Neural cell (in vitro differentiated cells): ENCODE results near the gene TEDC1. TPM values are rescaled to one million over a fixed set of nuclear protein-coding genes. Genes with fewer than 3 reads are reported as not detected.

Experiments used
- H2AFZ ChIP-seq: fragments of 200-600, 300-800 bp; sonication (generic), shearing (Covaris generic); 2 replicates; pipeline ENCODE4 v1.6.0; 2014; ENCODE audit warnings: low read depth, mild to moderate bottlenecking, antibody characterized with exemption, low read length, moderate library complexity
- H3F3A ChIP-seq: fragments of 200-600 bp; shearing (Covaris generic); 2 replicates; pipeline ENCODE4 v1.6.1; 2016; ENCODE audit warnings: mild to moderate bottlenecking, moderate library complexity, mixed read lengths, antibody characterized with exemption, low read length; ENCODE audit not compliant: insufficient read depth, poor library complexity, severe bottlenecking
- H3K27ac ChIP-seq: fragments of 200-600, 300-800 bp; sonication (generic), shearing (Covaris generic); 2 replicates; pipeline ENCODE4 v1.5.1; 2014; ENCODE audit warnings: mild to moderate bottlenecking, low read length, moderate library complexity
- H3K27me3 ChIP-seq: fragments of 300-800, 200-600 bp; sonication (generic), shearing (Covaris generic); 2 replicates; pipeline ENCODE4 v1.6.0; 2014; ENCODE audit warnings: mild to moderate bottlenecking, low read depth, low read length, moderate library complexity; ENCODE audit not compliant: insufficient read depth
- H3K36me3 ChIP-seq: fragments of 300-800, 200-600 bp; sonication (generic), shearing (Covaris generic); 2 replicates; pipeline ENCODE4 v1.5.1; 2014; ENCODE audit warnings: mild to moderate bottlenecking, antibody characterized with exemption, low read length, moderate library complexity; ENCODE audit not compliant: insufficient read depth
- H3K4me2 ChIP-seq: fragments of 300-800, 200-600 bp; sonication (generic), shearing (Covaris generic); 2 replicates; pipeline ENCODE4 v1.6.0; 2014; ENCODE audit warnings: mild to moderate bottlenecking, low read length
- H3K4me3 ChIP-seq: fragments of 300-800, 200-600 bp; sonication (generic), shearing (Covaris generic); 2 replicates; pipeline ENCODE4 v1.5.1; 2014; ENCODE audit warnings: mild to moderate bottlenecking, low read length, moderate library complexity
- H3K79me2 ChIP-seq: fragments of 200-600 bp; shearing (Covaris generic); replicated peaks from 2 replicates; pipeline ENCODE4 v1.6.0; 2014; ENCODE audit warnings: mild to moderate bottlenecking, low read length, moderate library complexity; ENCODE audit not compliant: insufficient read depth
- H3K9ac ChIP-seq: fragments of 300-800, 200-600 bp; sonication (generic), shearing (Covaris generic); 2 replicates; pipeline ENCODE4 v1.6.1; 2016; ENCODE audit warnings: mild to moderate bottlenecking, low read length, mixed read lengths
- H3K9me2 ChIP-seq: fragments of 200-600 bp; shearing (Covaris generic); 2 replicates; pipeline ENCODE4 v1.6.1; 2016; ENCODE audit warnings: mild to moderate bottlenecking, low read length, mixed read lengths; ENCODE audit not compliant: insufficient read depth
- H3K9me3 ChIP-seq: fragments of 200-600, 300-800 bp; sonication (generic), shearing (Covaris generic); 2 replicates; pipeline ENCODE4 v1.6.1; 2016; ENCODE audit warnings: mild to moderate bottlenecking, mixed run types, low read length, moderate library complexity, mixed read lengths
- H4K20me1 ChIP-seq: fragments of 200-600 bp; shearing (Covaris generic); 2 replicates; pipeline ENCODE4 v1.6.1; 2016; ENCODE audit warnings: mild to moderate bottlenecking, mixed run types; ENCODE audit not compliant: insufficient read depth
- EP300 ChIP-seq: fragments of 450-650 bp; conservative IDR thresholded peaks from 2 replicates; pipeline ENCODE4 v1.6.1; 2014; ENCODE audit warnings: antibody characterized with exemption, mild to moderate bottlenecking, moderate library complexity; ENCODE audit not compliant: poor library complexity, severe bottlenecking
- EZH2 ChIP-seq: fragments of 200-600, 300-800 bp; shearing (Covaris generic), sonication (generic); IDR thresholded peaks from 2 replicates; pipeline ENCODE4 v1.6.1; 2014; ENCODE audit warnings: antibody characterized with exemption, low read length, borderline replicate concordance, mild to moderate bottlenecking; ENCODE audit not compliant: insufficient read depth, poor library complexity, severe bottlenecking
- MXI1 ChIP-seq: fragments of 450-650 bp; conservative IDR thresholded peaks from 2 replicates; pipeline ENCODE4 v1.6.1; 2014; ENCODE audit warnings: antibody characterized with exemption, mild to moderate bottlenecking; ENCODE audit not compliant: poor library complexity, severe bottlenecking
- POLR2AphosphoS5 ChIP-seq: IDR thresholded peaks from 2 replicates; pipeline ENCODE4 v1.6.1; 2012
- TAF1 ChIP-seq: IDR thresholded peaks from 2 replicates; pipeline ENCODE4 v1.6.1; 2012; ENCODE audit warnings: low read depth
- polyA plus RNA-seq: library from polyadenylated mRNA; depleted of rRNA; stranded (reverse); fragments of >200 nt; gene quantifications from 2 replicates; pipeline ENCODE4 v1.2.3, GENCODE V29; 2014
- TF ChIP-seq, protein P1 (sequence below): IDR thresholded peaks from 2 replicates; pipeline ENCODE4 v1.6.1; 2012; ENCODE audit warnings: borderline replicate concordance
- TF ChIP-seq, protein P2 (sequence below): fragments of 450-650 bp; IDR thresholded peaks from 2 replicates; pipeline ENCODE4 v1.5.1; 2014; ENCODE audit warnings: antibody characterized with exemption, mild to moderate bottlenecking, moderate library complexity; ENCODE audit not compliant: poor library complexity, severe bottlenecking

The TEDC1 gene
- polyA plus RNA-seq, 1 donor from 2014 or later, result 18.9 TPM

DNA sequence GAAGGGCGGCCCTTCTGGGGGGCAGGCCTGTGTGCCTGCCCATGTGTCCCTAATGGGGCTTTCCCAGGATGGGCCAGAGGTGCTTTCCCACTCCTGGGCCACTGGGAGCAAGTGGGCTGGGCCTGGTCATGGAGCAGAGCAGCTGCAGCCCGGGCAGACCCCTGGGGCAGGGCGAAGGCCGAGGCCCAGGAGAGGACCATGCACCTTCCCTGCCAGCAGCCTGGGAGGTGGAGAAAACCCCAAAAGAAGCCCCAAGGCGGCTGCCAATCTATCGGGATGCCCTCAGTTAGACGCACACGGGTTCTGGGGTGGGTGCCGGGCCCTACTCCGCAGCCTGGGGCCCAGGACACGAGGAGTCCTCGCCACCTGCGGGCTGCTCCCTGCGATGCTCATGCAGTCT, 32.5 kb upstream of the TEDC1 start:
- Histone ChIP-seq H2AFZ (no peak overlapping the region), H3K4me2 (no peak overlapping the region), H3K27ac (no peak overlapping the region), H3K36me3 (no peaks in the 10 kb centered on the region), H3F3A (no peaks in the 10 kb centered on the region), H3K9me3 (no peaks in the 10 kb centered on the region), H4K20me1 (no peaks in the 10 kb centered on the region), H3K79me2 (no peaks in the 10 kb centered on the region), H3K27me3 (no peaks in the 10 kb centered on the region), H3K9me2 (no peaks in the 10 kb centered on the region), H3K4me3 (no peak overlapping the region), H3K9ac (no peak overlapping the region)
- TF ChIP-seq TAF1 (no peak), EP300 (no peak), EZH2 (no peak), POLR2AphosphoS5 (no peak), MXI1 (no peak)
- TF ChIP-seq, protein P1, sequence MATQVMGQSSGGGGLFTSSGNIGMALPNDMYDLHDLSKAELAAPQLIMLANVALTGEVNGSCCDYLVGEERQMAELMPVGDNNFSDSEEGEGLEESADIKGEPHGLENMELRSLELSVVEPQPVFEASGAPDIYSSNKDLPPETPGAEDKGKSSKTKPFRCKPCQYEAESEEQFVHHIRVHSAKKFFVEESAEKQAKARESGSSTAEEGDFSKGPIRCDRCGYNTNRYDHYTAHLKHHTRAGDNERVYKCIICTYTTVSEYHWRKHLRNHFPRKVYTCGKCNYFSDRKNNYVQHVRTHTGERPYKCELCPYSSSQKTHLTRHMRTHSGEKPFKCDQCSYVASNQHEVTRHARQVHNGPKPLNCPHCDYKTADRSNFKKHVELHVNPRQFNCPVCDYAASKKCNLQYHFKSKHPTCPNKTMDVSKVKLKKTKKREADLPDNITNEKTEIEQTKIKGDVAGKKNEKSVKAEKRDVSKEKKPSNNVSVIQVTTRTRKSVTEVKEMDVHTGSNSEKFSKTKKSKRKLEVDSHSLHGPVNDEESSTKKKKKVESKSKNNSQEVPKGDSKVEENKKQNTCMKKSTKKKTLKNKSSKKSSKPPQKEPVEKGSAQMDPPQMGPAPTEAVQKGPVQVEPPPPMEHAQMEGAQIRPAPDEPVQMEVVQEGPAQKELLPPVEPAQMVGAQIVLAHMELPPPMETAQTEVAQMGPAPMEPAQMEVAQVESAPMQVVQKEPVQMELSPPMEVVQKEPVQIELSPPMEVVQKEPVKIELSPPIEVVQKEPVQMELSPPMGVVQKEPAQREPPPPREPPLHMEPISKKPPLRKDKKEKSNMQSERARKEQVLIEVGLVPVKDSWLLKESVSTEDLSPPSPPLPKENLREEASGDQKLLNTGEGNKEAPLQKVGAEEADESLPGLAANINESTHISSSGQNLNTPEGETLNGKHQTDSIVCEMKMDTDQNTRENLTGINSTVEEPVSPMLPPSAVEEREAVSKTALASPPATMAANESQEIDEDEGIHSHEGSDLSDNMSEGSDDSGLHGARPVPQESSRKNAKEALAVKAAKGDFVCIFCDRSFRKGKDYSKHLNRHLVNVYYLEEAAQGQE, result no peak
- TF ChIP-seq, protein P2, sequence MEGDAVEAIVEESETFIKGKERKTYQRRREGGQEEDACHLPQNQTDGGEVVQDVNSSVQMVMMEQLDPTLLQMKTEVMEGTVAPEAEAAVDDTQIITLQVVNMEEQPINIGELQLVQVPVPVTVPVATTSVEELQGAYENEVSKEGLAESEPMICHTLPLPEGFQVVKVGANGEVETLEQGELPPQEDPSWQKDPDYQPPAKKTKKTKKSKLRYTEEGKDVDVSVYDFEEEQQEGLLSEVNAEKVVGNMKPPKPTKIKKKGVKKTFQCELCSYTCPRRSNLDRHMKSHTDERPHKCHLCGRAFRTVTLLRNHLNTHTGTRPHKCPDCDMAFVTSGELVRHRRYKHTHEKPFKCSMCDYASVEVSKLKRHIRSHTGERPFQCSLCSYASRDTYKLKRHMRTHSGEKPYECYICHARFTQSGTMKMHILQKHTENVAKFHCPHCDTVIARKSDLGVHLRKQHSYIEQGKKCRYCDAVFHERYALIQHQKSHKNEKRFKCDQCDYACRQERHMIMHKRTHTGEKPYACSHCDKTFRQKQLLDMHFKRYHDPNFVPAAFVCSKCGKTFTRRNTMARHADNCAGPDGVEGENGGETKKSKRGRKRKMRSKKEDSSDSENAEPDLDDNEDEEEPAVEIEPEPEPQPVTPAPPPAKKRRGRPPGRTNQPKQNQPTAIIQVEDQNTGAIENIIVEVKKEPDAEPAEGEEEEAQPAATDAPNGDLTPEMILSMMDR, result no peak

DNA sequence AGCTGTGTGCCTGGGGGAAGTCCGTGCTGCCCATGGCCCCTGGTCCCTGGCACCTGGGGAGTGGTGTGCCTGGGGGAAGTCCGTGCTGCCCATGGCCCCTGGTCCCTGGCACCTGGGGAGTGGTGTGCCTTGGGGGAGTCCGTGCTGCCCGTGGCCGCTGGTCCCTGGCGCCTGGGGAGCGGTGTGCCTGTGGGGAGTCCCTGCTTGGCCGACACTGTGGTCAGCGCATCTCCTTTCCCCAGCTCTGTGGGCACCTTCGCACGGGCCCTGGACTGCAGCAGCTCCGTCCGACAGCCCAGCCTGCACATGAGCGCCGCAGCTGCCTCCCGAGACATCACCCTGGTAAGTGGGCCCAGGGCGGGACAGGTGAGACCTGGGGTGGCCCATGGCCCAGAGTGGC, 30.9 kb upstream of the TEDC1 start:
- Histone ChIP-seq H3F3A (no peaks in the 10 kb centered on the region), H3K79me2 (no peaks in the 10 kb centered on the region), H3K36me3 (no peaks in the 10 kb centered on the region), H3K9me3 (no peaks in the 10 kb centered on the region), H3K9me2 (no peaks in the 10 kb centered on the region), H3K4me3 (no peak overlapping the region), H3K27ac (no peak overlapping the region), H3K4me2 (no peak overlapping the region), H2AFZ (no peak overlapping the region), H4K20me1 (no peaks in the 10 kb centered on the region), H3K9ac (no peak overlapping the region), H3K27me3 (no peaks in the 10 kb centered on the region)
- TF ChIP-seq, protein P1, result no peak
- TF ChIP-seq POLR2AphosphoS5 (no peak), TAF1 (no peak), EZH2 (no peak), MXI1 (no peak), EP300 (no peak)
